ENCODE results near the gene RNASET2.
"Not testable (repeated sequence)": the region's sequence is repeated elsewhere in the genome, so short reads cannot be mapped to it uniquely, and the experiment has no call there.

Gene RNASET2

DNA sequence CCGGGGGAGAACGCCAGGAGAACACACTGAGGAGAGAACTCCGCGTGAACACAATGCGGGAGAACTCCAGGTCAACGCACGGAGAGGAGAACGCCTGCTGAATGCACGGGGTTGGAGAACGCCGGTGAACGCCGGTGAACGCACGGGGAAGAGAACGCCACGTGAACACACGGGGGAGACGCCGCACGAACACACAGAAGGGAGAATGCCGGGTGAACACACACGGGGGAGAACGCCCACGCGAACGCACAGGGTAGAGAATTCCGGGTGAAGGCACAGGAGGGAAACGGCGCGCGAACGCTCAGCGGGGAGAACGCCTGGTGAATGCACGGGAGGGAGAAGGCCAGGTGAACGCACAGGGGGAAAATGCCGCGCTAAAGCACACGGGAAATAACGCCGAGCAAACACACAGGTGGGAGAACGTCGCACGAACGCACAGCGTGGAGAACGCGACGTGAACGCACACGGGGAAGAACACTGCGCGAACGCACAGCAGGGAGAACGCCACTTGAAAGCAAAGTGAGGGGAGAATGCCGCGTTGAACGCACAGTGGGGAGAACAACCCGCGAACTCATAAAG is 56.1 kb downstream of the RNASET2 start:
- no peak for DNase-seq

DNA sequence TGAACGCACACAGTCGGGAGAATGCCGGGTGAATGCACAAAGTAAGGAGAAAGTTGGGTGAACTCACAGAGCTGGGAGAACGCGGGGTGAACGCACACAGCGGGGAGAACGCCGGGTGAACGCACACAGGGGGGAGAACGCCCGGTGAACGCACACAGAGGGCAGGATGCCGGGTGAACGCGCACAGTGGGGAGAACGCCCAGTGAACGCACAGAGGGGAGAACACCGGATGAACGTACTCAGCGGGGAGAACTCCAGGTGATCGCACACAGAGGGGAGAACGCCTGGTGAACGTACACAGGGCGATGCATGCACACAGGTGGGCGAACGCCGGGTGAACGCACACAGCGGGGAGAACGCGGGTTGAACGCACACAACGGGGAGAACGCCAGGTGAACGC is 57.4 kb downstream of the RNASET2 start:
- DNase-seq = no peak

DNA sequence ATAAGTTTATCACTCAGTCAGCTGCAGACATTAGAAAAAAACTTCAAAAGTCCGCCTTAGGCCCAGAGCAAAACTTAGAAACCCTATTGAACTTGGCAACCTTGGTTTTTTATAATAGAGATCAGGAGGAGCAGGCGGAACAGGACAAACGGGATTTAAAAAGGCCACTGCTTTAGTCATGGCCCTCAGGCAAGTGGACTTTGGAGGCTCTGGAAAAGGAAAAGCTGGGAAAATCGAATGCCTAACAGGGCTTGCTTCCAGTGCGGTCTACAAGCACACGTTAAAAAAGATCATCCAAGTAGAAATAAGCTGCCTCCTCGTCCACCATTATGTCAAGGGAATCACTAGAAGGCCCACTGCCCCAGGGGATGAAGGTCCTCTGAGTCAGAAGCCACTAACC is 61.7 kb downstream of the RNASET2 start:
- not testable (repeated sequence) for DNase-seq

DNA sequence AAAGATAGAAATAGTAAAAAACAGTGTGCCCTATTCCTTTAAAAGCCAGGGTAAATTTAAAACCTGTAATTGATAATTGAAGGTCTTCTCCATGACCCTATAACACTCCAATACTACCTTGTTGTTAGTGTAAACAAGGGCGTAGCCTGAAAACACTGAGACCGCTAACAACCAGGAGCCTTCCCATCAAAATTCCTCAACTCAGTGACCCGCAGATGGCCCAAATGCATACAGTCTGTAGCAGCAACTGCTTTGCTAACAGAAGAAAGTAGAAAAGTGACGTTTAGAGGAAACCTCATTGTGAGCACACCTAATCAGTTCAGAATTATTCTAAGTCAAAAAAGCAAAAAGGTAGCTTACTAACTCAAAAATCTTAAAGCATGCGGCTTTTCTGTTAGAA is 63.9 kb downstream of the RNASET2 start:
- DNase-seq = not testable (repeated sequence)

DNA sequence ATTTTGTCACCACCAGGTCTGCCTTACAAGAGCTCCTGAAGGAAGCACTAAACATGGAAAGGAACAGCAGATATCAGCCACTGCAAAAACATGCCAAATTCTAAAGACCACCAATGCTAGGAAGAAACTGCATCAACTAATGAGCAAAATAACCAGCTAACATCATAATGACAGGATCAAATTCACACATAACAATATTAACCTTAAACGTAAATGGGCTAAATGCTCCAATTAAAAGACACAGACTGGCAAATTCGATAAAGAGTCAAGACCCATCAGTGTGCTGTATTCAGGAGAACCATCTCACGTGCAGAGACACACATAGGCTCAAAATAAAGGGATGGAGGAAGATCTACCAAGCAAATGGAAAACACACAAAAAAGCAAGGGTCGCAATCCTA is 69.6 kb downstream of the RNASET2 start:
- not testable (repeated sequence) for DNase-seq

DNA sequence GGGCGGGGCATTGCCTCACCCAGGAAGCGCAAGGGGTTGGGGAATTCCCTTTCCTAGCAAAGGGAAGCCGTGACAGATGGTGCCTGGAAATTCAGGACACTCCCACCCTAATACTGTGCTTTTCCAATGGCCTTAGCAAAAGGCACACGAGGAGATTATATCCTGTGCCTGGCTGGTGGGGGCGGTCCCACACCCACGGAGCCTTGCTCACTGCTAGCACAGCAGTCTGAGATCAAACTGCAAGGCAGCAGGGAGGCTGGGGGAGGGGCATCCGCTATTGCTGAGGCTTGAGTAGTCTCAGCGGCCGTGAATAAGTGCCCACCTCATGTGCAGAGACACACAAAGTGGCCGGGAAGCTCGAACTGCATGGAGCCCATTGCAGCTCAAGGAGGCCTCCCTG is 71.4 kb downstream of the RNASET2 start:
- not testable (repeated sequence) for DNase-seq

DNA sequence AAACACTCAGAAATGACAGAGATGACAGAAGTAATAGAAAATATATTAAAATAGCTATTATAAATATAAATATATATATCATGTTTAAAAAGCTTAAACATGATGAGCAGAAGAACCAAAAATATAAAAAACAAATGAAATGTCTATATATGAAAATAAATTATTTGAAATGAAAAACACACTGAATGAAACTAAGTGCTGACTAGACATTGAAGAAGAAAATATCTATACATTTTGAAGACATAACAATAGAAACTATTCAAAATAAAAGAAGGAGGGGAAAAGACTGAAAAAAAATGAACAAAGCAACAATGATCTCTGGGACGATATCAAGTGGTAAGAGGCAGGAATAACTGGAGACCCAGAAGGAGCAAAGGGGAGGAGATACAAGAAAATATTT is 76.8 kb downstream of the RNASET2 start:
- DNase-seq = no peak
